GM12878 (cell line): ENCODE measurements around the gene PIGU. TPM values are rescaled to one million over a fixed set of nuclear protein-coding genes. Genes with fewer than 3 reads are reported as not detected.
A peak's percentile ranks its signal among the peaks of the same experiment; 100 is the strongest.

Source experiments
- ATAC-seq: fragments of 200-7000 bp; cut with Tn5 transposase; 3 replicates; pipeline ENCODE4 v1.9.1; 2020; ENCODE audit warnings: mild to moderate bottlenecking, moderate library complexity
- BruUV-seq: library from RNA; stranded (reverse); fragments of 400-500 nt; replicated peaks from 2 replicates; lab custom pipeline; 2021; lab: Mats Ljungman, UMichigan
- CTCF ChIA-PET: fragments of 300-600 bp; sonication (Branson Sonifier 250); formaldehyde crosslinking; extraction: SDS; loops from one replicate; lab custom pipeline; 2021; ENCODE audit warnings: inconsistent platforms; lab: Yijun Ruan, JAX
- POLR2A ChIA-PET: fragments of 350-600 bp; formaldehyde crosslinking; extraction: SDS; loops from one replicate; lab custom pipeline; 2021; ENCODE audit warnings: inconsistent platforms; lab: Charles Lee
- RAD21 ChIA-PET: fragments of 300-600 bp; sonication (Branson Sonifier 250); formaldehyde crosslinking; loops from one replicate; lab custom pipeline; 2023; ENCODE audit warnings: antibody characterized with exemption; ENCODE audit not compliant: unreplicated experiment; lab: Charles Lee
- SMC1A ChIA-PET: fragments of 300-600 bp; sonication (Branson Sonifier 250); formaldehyde crosslinking; loops from one replicate; lab custom pipeline; 2023; ENCODE audit not compliant: unreplicated experiment, uncharacterized antibody; lab: Charles Lee
- DNase-seq: peaks from one replicate; pipeline ENCODE4 v3.0.0-alpha.2; 2011; ENCODE audit warnings: low read depth, low spot score
- FAIRE-seq: peaks from 3 replicates; lab custom pipeline; 2011; peaks lifted over from hg19 to GRCh38; lab: Jason Lieb, UNC
- H2AFZ ChIP-seq: 2 replicates; pipeline ENCODE4 v1.6.0; 2011; ENCODE audit warnings: low read depth, low read length, control low read depth; ENCODE audit not compliant: control insufficient read depth
- H3K27ac ChIP-seq: 2 replicates; pipeline ENCODE4 v1.5.1; 2011; ENCODE audit warnings: control low read depth; ENCODE audit not compliant: control insufficient read depth, insufficient read depth
- H3K27me3 ChIP-seq, 2 experiments: replicated peaks in 1 of 2; 2 replicates each; pipeline versions ENCODE4 v1.6.0 to v1.6.1; 2011; ENCODE audit warnings: low read length in 1 of 2; ENCODE audit not compliant: control insufficient read depth in 2 of 2, insufficient read depth in 2 of 2
- H3K36me3 ChIP-seq, 2 experiments: 2 replicates each; pipeline ENCODE4 v1.5.1; 2011; ENCODE audit warnings: low read length in 1 of 2; ENCODE audit not compliant: control insufficient read depth in 2 of 2, insufficient read depth in 2 of 2
- H3K4me1 ChIP-seq: 2 replicates; pipeline ENCODE4 v1.6.1; 2011; ENCODE audit warnings: mild to moderate bottlenecking, low read length, moderate library complexity, mixed read lengths; ENCODE audit not compliant: control insufficient read depth, insufficient read depth
- H3K4me2 ChIP-seq: 2 replicates; pipeline ENCODE4 v1.6.0; 2011; ENCODE audit warnings: control low read depth; ENCODE audit not compliant: control insufficient read depth, insufficient read depth
- H3K4me3 ChIP-seq: fragments of 200-600 bp; sonication (generic); 2 replicates; pipeline ENCODE4 v1.5.1; 2016
- H3K79me2 ChIP-seq: 2 replicates; pipeline ENCODE4 v1.6.0; 2011; ENCODE audit warnings: low read length; ENCODE audit not compliant: control insufficient read depth, insufficient read depth
- H3K9ac ChIP-seq: 2 replicates; pipeline ENCODE4 v1.8.0; 2011; ENCODE audit warnings: low read length, control low read depth, mixed read lengths; ENCODE audit not compliant: control insufficient read depth, insufficient read depth
- H3K9me3 ChIP-seq: replicated peaks from 3 replicates; pipeline ENCODE4 v1.5.1; 2011; ENCODE audit warnings: mild to moderate bottlenecking, low read length; ENCODE audit not compliant: control insufficient read depth, insufficient read depth
- H4K20me1 ChIP-seq: 2 replicates; pipeline ENCODE4 v1.6.0; 2011; ENCODE audit not compliant: control insufficient read depth, insufficient read depth
- ATF7 ChIP-seq: fragments of 450-650 bp; IDR thresholded peaks from 2 replicates; pipeline ENCODE4 v1.6.1; 2016; ENCODE audit warnings: low read depth, mild to moderate bottlenecking
- CBFB ChIP-seq: IDR thresholded peaks from 2 replicates; pipeline ENCODE4 v1.6.1; 2016; ENCODE audit warnings: antibody characterized with exemption, low read depth
- CHD4 ChIP-seq: fragments of 200-600 bp; sonication (generic); IDR thresholded peaks from 2 replicates; pipeline ENCODE4 v1.6.1; 2016; ENCODE audit warnings: mild to moderate bottlenecking
- ETV6 ChIP-seq, 2 experiments: fragments of 450-650 bp in 1 of 2; IDR thresholded peaks in 1 of 2; conservative IDR thresholded peaks in 1 of 2; 2 replicates each; pipeline ENCODE4 v1.6.1; 2014; ENCODE audit warnings: antibody characterized with exemption in 1 of 2, borderline replicate concordance in 1 of 2, low read depth in 1 of 2, mild to moderate bottlenecking in 1 of 2, moderate library complexity in 1 of 2
- HDAC6 ChIP-seq: fragments of 200-600 bp; sonication (generic); IDR thresholded peaks from one replicate; pipeline ENCODE4 v1.8.0; 2017; ENCODE audit warnings: antibody characterized with exemption; ENCODE audit not compliant: unreplicated experiment
- HSF1 ChIP-seq: fragments of 150-350 bp; IDR thresholded peaks from 2 replicates; pipeline ENCODE4 v1.6.1; 2014; ENCODE audit warnings: mild to moderate bottlenecking, low read depth, low read length
- IKZF1 ChIP-seq: fragments of 450-650 bp; conservative IDR thresholded peaks from 2 replicates; pipeline ENCODE4 v1.6.1; 2017; ENCODE audit warnings: antibody characterized with exemption, mild to moderate bottlenecking
- NBN ChIP-seq: fragments of 450-650 bp; IDR thresholded peaks from 2 replicates; pipeline ENCODE4 v1.6.1; 2016
- NR2F1 ChIP-seq: fragments of 450-650 bp; conservative IDR thresholded peaks from 2 replicates; pipeline ENCODE4 v1.6.1; 2017; ENCODE audit warnings: mild to moderate bottlenecking
- NRF1 ChIP-seq: conservative IDR thresholded peaks from 2 replicates; pipeline ENCODE4 v1.6.1; 2011; ENCODE audit warnings: mild to moderate bottlenecking, low read depth, low read length, improper control_type of control experiment
- POLR2AphosphoS5 ChIP-seq: IDR thresholded peaks from 2 replicates; pipeline ENCODE4 v1.6.1; 2011; ENCODE audit warnings: mild to moderate bottlenecking, low read length, inconsistent platforms
- SIN3A ChIP-seq: IDR thresholded peaks from 2 replicates; pipeline ENCODE4 v1.6.1; 2012; ENCODE audit warnings: low read depth, low read length, improper control_type of control experiment
- TAF1 ChIP-seq: IDR thresholded peaks from 2 replicates; pipeline ENCODE4 v1.6.1; 2011; ENCODE audit warnings: mild to moderate bottlenecking, low read depth, low read length, borderline replicate concordance
- YY1 ChIP-seq: IDR thresholded peaks from 2 replicates; pipeline ENCODE4 v1.6.1; 2011; ENCODE audit warnings: low read depth, mild to moderate bottlenecking, low read length
- ZBED1 ChIP-seq: IDR thresholded peaks from 2 replicates; pipeline ENCODE4 v1.6.1; 2016; ENCODE audit warnings: borderline replicate concordance
- ZNF384 ChIP-seq: IDR thresholded peaks from 2 replicates; pipeline ENCODE4 v1.6.1; 2012; ENCODE audit warnings: low read depth, mild to moderate bottlenecking, low read length, improper control_type of control experiment, borderline replicate concordance
- WGBS: methylation state at CpG from one replicate; pipeline ENCODE4 v1.1.6; 2016; ENCODE audit warnings: low lambda C conversion rate; ENCODE audit not compliant: insufficient replicate concordance, insufficient coverage; ENCODE audit errors: missing lambda C conversion rate; 5-methylcytosine and 5-hydroxymethylcytosine counted together
- in situ Hi-C: fragments of 300-500 bp; cut with MboI; formaldehyde crosslinking; loops from 9 replicates; pipeline ENCODE4 v1.14.3; 2018; ENCODE audit warnings: mixed read lengths
- intact Hi-C: fragments of 100-400 bp; cut with micrococcal nuclease; formaldehyde crosslinking; loops from one replicate; pipeline ENCODE4 v1.14.2; 2022; ENCODE audit not compliant: unreplicated experiment
- polyA plus RNA-seq, 11 experiments: library from polyadenylated mRNA; depleted of rRNA in 4 of 11; unstranded in 6 of 11; stranded (reverse) in 5 of 11; fragments of >200 nt; fragmentation: Nextera tagmentation in 4 of 11; fragmentation: Illumina TruSeq in 1 of 11; extraction: Ambion mirVana in 4 of 11; extraction: Trizol in 1 of 11; gene quantifications; 1 replicate in 1 of 11; 2 replicates in 10 of 11; pipeline versions ENCODE4 v1.2.1 to v1.2.3, GENCODE V29; 2011 to 2016; ENCODE audit warnings: inconsistent platforms in 2 of 11, missing spikeins in 2 of 11, low read depth in 1 of 11
- total RNA-seq, 4 experiments: library from RNA; depleted of rRNA in 3 of 4; stranded (reverse); fragments of >200 nt in 3 of 4; fragmentation: Illumina TruSeq in 1 of 4; extraction: Trizol in 1 of 4; gene quantifications; 2 replicates each; pipeline versions ENCODE4 v1.2.1 to v1.2.3, GENCODE V29; 2013 to 2021
- TF ChIP-seq, protein P1 (sequence below): IDR thresholded peaks from 2 replicates; pipeline ENCODE4 v1.6.1; 2011; ENCODE audit warnings: borderline replicate concordance, low read depth, mild to moderate bottlenecking, moderate library complexity, mixed read lengths, low read length; ENCODE audit not compliant: insufficient read depth; ENCODE audit errors: extremely low read length
- TF ChIP-seq, protein P2 (sequence below): fragments of 450-650 bp; IDR thresholded peaks from 2 replicates; pipeline ENCODE4 v1.6.1; 2017; ENCODE audit warnings: low read depth, mild to moderate bottlenecking, moderate library complexity

Gene PIGU
- total and polyA plus RNA-seq, 10 of the 15 experiments (the other 5 are each of a cell fraction or from before 2014, with no cell fraction given): 4.1 to 88.2 (median 25.0) TPM

- ChIA-PET CTCF (interaction anchor here (0.7 to 5.3 kb wide), 22 partner anchors 8 to 302 kb away, joined by 3 to 61 read pairs (median 4); partner anchors contain the start of gene TP53INP2), POLR2A (interaction anchor here (0.5 to 2.7 kb wide), 18 partner anchors 64 to 1036 kb away, joined by 3 to 21 read pairs (median 4); partner anchors contain the start of genes AHCY, EIF6, ITCH and TP53INP2), SMC1A (interaction anchor here (0.5 to 4.3 kb wide), 21 partner anchors 8 to 267 kb away, joined by 3 to 35 read pairs (median 3); partner anchors contain the start of genes ITCH and TP53INP2), RAD21 (interaction anchor here (0.7 to 5.0 kb wide), 16 partner anchors 22 to 495 kb away, joined by 3 to 45 read pairs (median 5); partner anchors contain the start of genes ITCH and PIGU)
- H3K36me3 ChIP-seq: peaks cover 0 to 9% of the 10 kb centered on the region in 2 experiments; a peak in 1 of 4 replicates
- no peaks in the 10 kb centered on the region for H3K27me3 ChIP-seq
- peaks cover 7% of the 10 kb centered on the region; the same call in 1 of the 2 replicates for H3K4me1 ChIP-seq
- H3K4me2 ChIP-seq: peak within 1 kb of the TSS; percentile 89
- under 1% methylated on average over 56 of the region's 59 CpGs for WGBS
- DNase-seq (peak; percentile 68), ATAC-seq (peak; percentile 91), FAIRE-seq (peak; percentile 23)
- intact Hi-C loops: loop anchor here (5.0 kb wide), 2 partner anchors 39 to 149 kb away; no protein-coding TSS in a partner anchor
- H3K79me2 ChIP-seq: peaks cover 34% of the 10 kb centered on the region
- H4K20me1 ChIP-seq: peaks cover 1% of the 10 kb centered on the region; the same call in 1 of the 2 replicates
- H2AFZ ChIP-seq: peak within 1 kb of the TSS; percentile 74
- no peaks in the 10 kb centered on the region for H3K9me3 ChIP-seq
- peak within 1 kb of the TSS; percentile 86 for H3K9ac ChIP-seq
- in situ Hi-C loops: loop anchor here (5.0 kb wide), 1 partner anchor 204 kb away; no protein-coding TSS in a partner anchor
- peak within 1 kb of the TSS; percentile 82 for H3K4me3 ChIP-seq
- peak within 1 kb of the TSS; percentile 78 for H3K27ac ChIP-seq
- BruUV-seq: TSS peak; percentile 69
- TF ChIP-seq POLR2AphosphoS5 (no peak; the same call in 1 of the 2 replicates), CHD4 (no peak), NRF1 (peak; percentile 62), NBN (no peak), HDAC6 (no peak), IKZF1 (peak; percentile 99), YY1 (no peak), TAF1 (no peak), ATF7 (no peak), CBFB (peak; percentile 25; the same call in 1 of the 2 replicates), ZNF384 (no peak), ZBED1 (no peak), ETV6 (conservative IDR thresholded peaks at IDR 0.05 in 1 of 2, IDR thresholded peaks at IDR 0.05 in 1 of 2; ENCODE audit: borderline replicate concordance in 1 of 2, low read depth in 1 of 2) (no peak), NR2F1 (peak; percentile 64), HSF1 (no peak), SIN3A (no peak; the same call in 1 of the 2 replicates)
- TF ChIP-seq, protein P1, sequence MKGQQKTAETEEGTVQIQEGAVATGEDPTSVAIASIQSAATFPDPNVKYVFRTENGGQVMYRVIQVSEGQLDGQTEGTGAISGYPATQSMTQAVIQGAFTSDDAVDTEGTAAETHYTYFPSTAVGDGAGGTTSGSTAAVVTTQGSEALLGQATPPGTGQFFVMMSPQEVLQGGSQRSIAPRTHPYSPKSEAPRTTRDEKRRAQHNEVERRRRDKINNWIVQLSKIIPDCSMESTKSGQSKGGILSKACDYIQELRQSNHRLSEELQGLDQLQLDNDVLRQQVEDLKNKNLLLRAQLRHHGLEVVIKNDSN: no peak
- TF ChIP-seq, protein P2, sequence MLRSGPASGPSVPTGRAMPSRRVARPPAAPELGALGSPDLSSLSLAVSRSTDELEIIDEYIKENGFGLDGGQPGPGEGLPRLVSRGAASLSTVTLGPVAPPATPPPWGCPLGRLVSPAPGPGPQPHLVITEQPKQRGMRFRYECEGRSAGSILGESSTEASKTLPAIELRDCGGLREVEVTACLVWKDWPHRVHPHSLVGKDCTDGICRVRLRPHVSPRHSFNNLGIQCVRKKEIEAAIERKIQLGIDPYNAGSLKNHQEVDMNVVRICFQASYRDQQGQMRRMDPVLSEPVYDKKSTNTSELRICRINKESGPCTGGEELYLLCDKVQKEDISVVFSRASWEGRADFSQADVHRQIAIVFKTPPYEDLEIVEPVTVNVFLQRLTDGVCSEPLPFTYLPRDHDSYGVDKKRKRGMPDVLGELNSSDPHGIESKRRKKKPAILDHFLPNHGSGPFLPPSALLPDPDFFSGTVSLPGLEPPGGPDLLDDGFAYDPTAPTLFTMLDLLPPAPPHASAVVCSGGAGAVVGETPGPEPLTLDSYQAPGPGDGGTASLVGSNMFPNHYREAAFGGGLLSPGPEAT: peak; percentile 85
Measured at GRCh38 chr20:34516247-34517113, 160.4 kb downstream of the PIGU start, which contains the start of gene DYNLRB1. DYNLRB1 (plus strand) TSS chr20:34516422; CDS start chr20:34516459, 37 bp downstream.
